B cell (primary cell): ENCODE measurements around the gene CEP131. TPM values are rescaled to one million over a fixed set of nuclear protein-coding genes. Genes with fewer than 3 reads are reported as not detected.

Source experiments
- ATAC-seq: fragments of 200-7000 bp; cut with Tn5 transposase; one replicate; pipeline ENCODE4 v1.10.0; 2021; ENCODE audit warnings: low read depth, mild to moderate bottlenecking, moderate number of reproducible peaks, moderate library complexity
- CTCF ChIA-PET: fragments of 350-600 bp; sonication (Branson Sonifier 250); formaldehyde crosslinking; loops from one replicate; lab custom pipeline; 2021; ENCODE audit warnings: antibody characterized with exemption, inconsistent platforms; lab: Charles Lee
- POLR2A ChIA-PET: fragments of 350-600 bp; sonication (Branson Sonifier 250); formaldehyde crosslinking; loops from one replicate; lab custom pipeline; 2021; ENCODE audit warnings: antibody characterized with exemption; lab: Charles Lee
- DNase-seq: peaks from one replicate; pipeline ENCODE4 v3.0.0; 2013
- H2AFZ ChIP-seq: 2 replicates; pipeline ENCODE4 v1.6.1; 2012; ENCODE audit warnings: mild to moderate bottlenecking, low read depth, low read length; ENCODE audit not compliant: insufficient read depth, poor library complexity, severe bottlenecking
- H3K27ac ChIP-seq, 2 donors: 1 replicate in 1 of 2; 2 replicates in 1 of 2; pipeline ENCODE4 v1.5.1; 2012 to 2013; ENCODE audit warnings: low read length in 2 of 2, mild to moderate bottlenecking in 2 of 2, moderate library complexity in 1 of 2
- H3K27me3 ChIP-seq, 4 experiments: fragments of 200-600 bp in 1 of 4; sonication (generic) in 1 of 4; replicated peaks in 1 of 4; 1 replicate in 2 of 4; 2 replicates in 2 of 4; pipeline versions ENCODE4 v1.6.1 to v1.7.0; 2013 to 2016; ENCODE audit warnings: low read length in 3 of 4, mild to moderate bottlenecking in 2 of 4, mixed read lengths in 1 of 4, moderate library complexity in 1 of 4; ENCODE audit not compliant: insufficient read depth in 4 of 4, control insufficient read depth in 3 of 4; ENCODE audit errors: control extremely low read depth in 1 of 4
- H3K36me3 ChIP-seq, 2 experiments: replicated peaks in 1 of 2; 1 replicate in 1 of 2; 2 replicates in 1 of 2; pipeline versions ENCODE4 v1.6.1 to v1.7.1; 2013; ENCODE audit warnings: low read length in 1 of 2; ENCODE audit not compliant: insufficient read depth in 2 of 2, control insufficient read depth in 1 of 2; ENCODE audit errors: control extremely low read depth in 1 of 2, extremely low read depth in 1 of 2
- H3K4me1 ChIP-seq, 2 donors: fragments of 200-600 bp in 1 of 2; sonication (generic) in 1 of 2; 1 replicate in 1 of 2; 2 replicates in 1 of 2; pipeline versions ENCODE4 v1.5.1 to v1.6.1; 2013 to 2017; ENCODE audit warnings: low read length in 2 of 2; ENCODE audit not compliant: control insufficient read depth in 2 of 2, insufficient read depth in 2 of 2
- H3K4me2 ChIP-seq: replicated peaks from 2 replicates; pipeline ENCODE3; 2012; ENCODE audit warnings: mild to moderate bottlenecking, low read depth, low read length; ENCODE audit not compliant: poor library complexity, severe bottlenecking
- H3K4me3 ChIP-seq, 5 experiments: fragments of 200-600 bp in 1 of 5; sonication (generic) in 1 of 5; 1 replicate in 3 of 5; 2 replicates in 2 of 5; pipeline versions ENCODE4 v1.5.1 to v1.7.0; 2011 to 2016; ENCODE audit warnings: low read length in 4 of 5, mild to moderate bottlenecking in 4 of 5, low read depth in 2 of 5, control low read depth in 1 of 5, moderate library complexity in 1 of 5; ENCODE audit not compliant: insufficient read depth in 1 of 5; ENCODE audit errors: control extremely low read depth in 1 of 5, extremely low read depth in 1 of 5
- H3K79me2 ChIP-seq: fragments of 200-600 bp; sonication (generic); one replicate; pipeline ENCODE4 v1.6.0; 2016; ENCODE audit warnings: low read length; ENCODE audit not compliant: control insufficient read depth, insufficient read depth
- H3K9ac ChIP-seq: fragments of 200-600 bp; sonication (generic); 2 replicates; pipeline ENCODE4 v1.6.1; 2017; ENCODE audit warnings: mild to moderate bottlenecking, low read length, moderate library complexity
- H3K9me3 ChIP-seq, 3 donors: one replicate each; pipeline versions ENCODE4 v1.6.1 to v1.7.1; 2013; ENCODE audit warnings: low read length in 2 of 3; ENCODE audit not compliant: control insufficient read depth in 2 of 3, insufficient read depth in 1 of 3; ENCODE audit errors: control extremely low read depth in 1 of 3
- H4K20me1 ChIP-seq: 2 replicates; pipeline ENCODE4 v1.6.0; 2012; ENCODE audit warnings: mild to moderate bottlenecking, low read length; ENCODE audit not compliant: insufficient read depth, control insufficient read depth, poor library complexity, severe bottlenecking
- H3K27ac Mint-ChIP-seq: one replicate; pipeline ENCODE4 v1.8.0; 2021; ENCODE audit warnings: mixed read lengths
- H3K27me3 Mint-ChIP-seq: one replicate; pipeline ENCODE4 v1.8.0; 2021; ENCODE audit warnings: mixed read lengths
- H3K4me1 Mint-ChIP-seq: one replicate; pipeline ENCODE4 v1.8.0; 2021; ENCODE audit warnings: mixed read lengths
- H3K4me3 Mint-ChIP-seq: one replicate; pipeline ENCODE4 v1.8.0; 2021; ENCODE audit warnings: mixed read lengths
- H3K9me3 Mint-ChIP-seq: one replicate; pipeline ENCODE4 v1.8.0; 2022; ENCODE audit warnings: mixed read lengths; ENCODE audit not compliant: insufficient read depth
- CTCF ChIP-seq: fragments of 200-600 bp; IDR thresholded peaks from one replicate; pipeline ENCODE4 v1.8.0; 2022; ENCODE audit warnings: antibody characterized with exemption, mild to moderate bottlenecking
- EZH2 ChIP-seq: IDR thresholded peaks from 2 replicates; pipeline ENCODE4 v1.6.1; 2012; ENCODE audit warnings: borderline replicate concordance, low read depth, mild to moderate bottlenecking, moderate library complexity, low read length; ENCODE audit not compliant: insufficient read depth, poor library complexity, severe bottlenecking
- WGBS: methylation state at CpG from one replicate; pipeline ENCODE4 v1.1.5; 2013; ENCODE audit warnings: missing lambda C conversion rate; ENCODE audit not compliant: insufficient coverage; 5-methylcytosine and 5-hydroxymethylcytosine counted together
- intact Hi-C: fragments of 100-400 bp; cut with micrococcal nuclease; formaldehyde crosslinking; loops from one replicate; pipeline ENCODE4 v1.10.0; 2022
- polyA plus RNA-seq: library from polyadenylated mRNA; depleted of rRNA; stranded (reverse); fragments of >200 nt; gene quantifications from 2 replicates; pipeline ENCODE4 v1.2.3, GENCODE V29; 2012
- total RNA-seq, 2 donors: library from RNA; stranded (reverse); fragments of 120-200 nt in 1 of 2; gene quantifications; 1 replicate in 1 of 2; 2 replicates in 1 of 2; pipeline versions ENCODE4 v1.2.3 to v1.2.4, GENCODE V29; 2013 to 2022

The CEP131 gene
- total and polyA plus RNA-seq, 2 donors (not counting 1 experiment from before 2014, with no cell fraction given) = 18.8 to 25.5 TPM

GRCh38 chr17:81183807-81184206 lies 39.0 kb downstream of the CEP131 start:
- peaks cover 6% of the 10 kb centered on the region for H3K27me3 Mint-ChIP-seq
- TF ChIP-seq CTCF = no peak
- TF ChIP-seq EZH2 = no peak
- H3K4me1 Mint-ChIP-seq = no peaks in the 10 kb centered on the region
- no peak overlapping the region for H3K4me3 ChIP-seq
- ATAC-seq = no peak
- intact Hi-C loops = no loop called here
- no peaks in the 10 kb centered on the region for H4K20me1 ChIP-seq
- peaks cover 0 to 7% (median 0%) of the 10 kb centered on the region in 4 experiments for H3K27me3 ChIP-seq
- no peak overlapping the region for H2AFZ ChIP-seq
- ChIA-PET CTCF (no interaction called here), POLR2A (no interaction called here)
- 92% methylated on average over 11 of the region's 11 CpGs for WGBS
- no peaks in the 10 kb centered on the region for H3K79me2 ChIP-seq
- H3K4me2 ChIP-seq = no peak overlapping the region
- no peaks in the 10 kb centered on the region for H3K9me3 Mint-ChIP-seq
- no peak overlapping the region for H3K9ac ChIP-seq
- DNase-seq = no peak
- H3K27ac Mint-ChIP-seq = no peak overlapping the region
- H3K4me3 Mint-ChIP-seq = no peak overlapping the region
- no peaks in the 10 kb centered on the region for H3K36me3 ChIP-seq
- H3K4me1 ChIP-seq = no peaks in the 10 kb centered on the region
- peaks cover 0 to 2% (median 0%) of the 10 kb centered on the region in 3 donors for H3K9me3 ChIP-seq
- no peak overlapping the region for H3K27ac ChIP-seq

GRCh38 chr17:81183316-81183715 lies 39.4 kb downstream of the CEP131 start:
- Histone ChIP-seq H3K9me3 (peaks cover 0 to 2% (median 0%) of the 10 kb centered on the region in 3 donors), H3K4me1 (no peaks in the 10 kb centered on the region), H3K9ac (no peak overlapping the region), H3K4me3 (no peak overlapping the region), H3K36me3 (no peaks in the 10 kb centered on the region), H3K27ac (no peak overlapping the region), H4K20me1 (no peaks in the 10 kb centered on the region), H3K4me2 (no peak overlapping the region), H3K79me2 (no peaks in the 10 kb centered on the region), H3K27me3 (peaks cover 0 to 7% (median 0%) of the 10 kb centered on the region in 4 experiments), H2AFZ (no peak overlapping the region)
- 89% methylated on average over 9 of the region's 10 CpGs for WGBS
- intact Hi-C loops = no loop called here
- Mint-ChIP-seq H3K27ac (no peak overlapping the region), H3K9me3 (no peaks in the 10 kb centered on the region), H3K4me3 (no peak overlapping the region), H3K4me1 (no peaks in the 10 kb centered on the region), H3K27me3 (peaks cover 6% of the 10 kb centered on the region)
- ATAC-seq (no peak), DNase-seq (no peak)
- POLR2A ChIA-PET = no interaction called here
- TF ChIP-seq EZH2 (no peak), CTCF (no peak)
- CTCF ChIA-PET = no interaction called here
